ENCODE data around the gene RAB33B.

Gene RAB33B

DNA sequence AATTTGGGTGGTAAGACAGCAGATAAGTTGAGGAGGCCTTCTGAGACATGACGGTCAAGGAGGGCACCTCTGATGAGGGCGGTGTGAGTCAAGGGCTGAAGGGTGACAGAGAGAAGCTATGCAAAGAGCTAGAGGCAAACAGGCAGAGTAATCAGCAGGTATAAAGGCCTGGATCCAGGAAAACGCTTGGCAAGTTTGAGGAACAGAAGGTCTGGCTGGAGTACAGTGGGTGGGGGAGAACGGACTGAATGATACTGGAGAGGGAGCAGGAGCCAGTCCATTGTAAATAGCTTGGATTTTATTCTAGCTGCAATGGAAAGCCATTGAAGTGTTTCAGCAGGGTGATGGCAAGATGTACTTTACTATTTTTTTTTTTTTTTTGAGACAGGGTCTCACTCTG, 39.3 kb downstream of the RAB33B start:
- Histone ChIP-seq H3K27ac (ENCODE audit: low read depth, low read length) (no peak overlapping the region), H3K9me3 (ENCODE audit: control insufficient read depth, insufficient read depth, low read length) (no peaks in the 10 kb centered on the region), H3K27me3 (ENCODE audit: control insufficient read depth, low read length) (no peaks in the 10 kb centered on the region), H3K79me2 (ENCODE audit: control insufficient read depth, low read length) (no peaks in the 10 kb centered on the region), H4K20me1 (ENCODE audit: control insufficient read depth, insufficient read depth, low read depth, low read length) (no peaks in the 10 kb centered on the region), H3K4me3 (ENCODE audit: low read length) (no peak overlapping the region), H3K4me2 (ENCODE audit: low read length) (no peak overlapping the region), H3K4me1 (ENCODE audit: control insufficient read depth, low read length) (no peaks in the 10 kb centered on the region), H3K9me2 (replicated peaks; ENCODE audit: control insufficient read depth, low read length) (no peaks in the 10 kb centered on the region), H3K36me3 (ENCODE audit: control insufficient read depth, low read length) (no peaks in the 10 kb centered on the region), H3F3A (ENCODE audit: control insufficient read depth, insufficient read depth) (no peaks in the 10 kb centered on the region)
- no peak for TF ChIP-seq EZH2phosphoT487 (IDR thresholded peaks at IDR 0.05; ENCODE audit: borderline replicate concordance, low read length)

DNA sequence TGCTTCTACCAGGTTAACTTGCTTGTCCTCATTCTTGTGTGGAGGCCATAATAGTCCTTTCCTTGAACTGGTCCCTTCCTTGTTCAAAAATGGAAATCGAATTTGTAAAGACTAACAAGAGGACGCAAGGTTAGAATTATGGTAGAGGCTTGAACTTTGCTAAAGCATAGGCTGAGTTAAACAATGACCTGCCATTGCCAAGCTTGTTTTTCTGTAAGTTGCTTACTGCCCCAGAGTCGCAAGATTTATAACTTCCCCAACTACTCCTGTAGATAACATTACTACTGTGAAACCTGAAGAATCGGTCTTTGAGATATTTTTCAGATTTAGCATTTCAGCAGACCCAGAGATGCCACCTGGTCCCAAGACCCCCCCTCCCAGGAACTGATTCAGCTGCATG, 45.3 kb downstream of the RAB33B start:
- Histone ChIP-seq H3K9me2 (replicated peaks; ENCODE audit: control insufficient read depth, low read length) (no peaks in the 10 kb centered on the region), H3K4me1 (ENCODE audit: control insufficient read depth, low read length) (no peaks in the 10 kb centered on the region), H3K4me2 (ENCODE audit: low read length) (no peak overlapping the region), H3K9me3 (ENCODE audit: control insufficient read depth, insufficient read depth, low read length) (no peaks in the 10 kb centered on the region), H3K27ac (ENCODE audit: low read depth, low read length) (no peak overlapping the region), H3F3A (ENCODE audit: control insufficient read depth, insufficient read depth) (no peaks in the 10 kb centered on the region), H3K27me3 (ENCODE audit: control insufficient read depth, low read length) (no peaks in the 10 kb centered on the region), H4K20me1 (ENCODE audit: control insufficient read depth, insufficient read depth, low read depth, low read length) (no peaks in the 10 kb centered on the region), H3K79me2 (ENCODE audit: control insufficient read depth, low read length) (no peaks in the 10 kb centered on the region), H3K4me3 (ENCODE audit: low read length) (no peak overlapping the region), H3K36me3 (ENCODE audit: control insufficient read depth, low read length) (no peaks in the 10 kb centered on the region)
- TF ChIP-seq, protein P1, sequence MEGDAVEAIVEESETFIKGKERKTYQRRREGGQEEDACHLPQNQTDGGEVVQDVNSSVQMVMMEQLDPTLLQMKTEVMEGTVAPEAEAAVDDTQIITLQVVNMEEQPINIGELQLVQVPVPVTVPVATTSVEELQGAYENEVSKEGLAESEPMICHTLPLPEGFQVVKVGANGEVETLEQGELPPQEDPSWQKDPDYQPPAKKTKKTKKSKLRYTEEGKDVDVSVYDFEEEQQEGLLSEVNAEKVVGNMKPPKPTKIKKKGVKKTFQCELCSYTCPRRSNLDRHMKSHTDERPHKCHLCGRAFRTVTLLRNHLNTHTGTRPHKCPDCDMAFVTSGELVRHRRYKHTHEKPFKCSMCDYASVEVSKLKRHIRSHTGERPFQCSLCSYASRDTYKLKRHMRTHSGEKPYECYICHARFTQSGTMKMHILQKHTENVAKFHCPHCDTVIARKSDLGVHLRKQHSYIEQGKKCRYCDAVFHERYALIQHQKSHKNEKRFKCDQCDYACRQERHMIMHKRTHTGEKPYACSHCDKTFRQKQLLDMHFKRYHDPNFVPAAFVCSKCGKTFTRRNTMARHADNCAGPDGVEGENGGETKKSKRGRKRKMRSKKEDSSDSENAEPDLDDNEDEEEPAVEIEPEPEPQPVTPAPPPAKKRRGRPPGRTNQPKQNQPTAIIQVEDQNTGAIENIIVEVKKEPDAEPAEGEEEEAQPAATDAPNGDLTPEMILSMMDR (IDR thresholded peaks at IDR 0.05; ENCODE audit: low read depth, low read length, poor library complexity, severe bottlenecking) = no peak
- no peak for TF ChIP-seq EZH2phosphoT487 (IDR thresholded peaks at IDR 0.05; ENCODE audit: borderline replicate concordance, low read length)

DNA sequence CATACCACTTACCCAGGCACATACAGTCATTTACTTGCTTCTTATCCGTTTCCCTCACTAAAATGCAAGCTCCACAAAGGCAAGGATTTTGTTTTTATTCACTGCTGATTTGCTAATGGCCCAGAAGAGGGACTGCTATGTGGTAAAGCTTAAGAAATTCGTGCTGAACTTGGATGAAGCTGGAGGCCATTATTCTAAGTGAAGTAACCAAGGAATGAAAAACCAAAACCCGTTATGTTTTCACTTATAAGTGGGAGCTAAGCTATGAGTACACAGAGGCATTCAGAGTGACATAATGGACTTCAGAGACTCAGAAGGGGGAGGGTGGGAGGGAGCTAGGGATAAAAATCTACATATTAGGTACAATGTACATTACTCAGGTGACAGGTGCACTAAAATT, 47.2 kb downstream of the RAB33B start:
- no peaks in the 10 kb centered on the region for H3K79me2 ChIP-seq (ENCODE audit: control insufficient read depth, low read length)
- H4K20me1 ChIP-seq (ENCODE audit: control insufficient read depth, insufficient read depth, low read depth, low read length) = no peaks in the 10 kb centered on the region
- H3K36me3 ChIP-seq (ENCODE audit: control insufficient read depth, low read length) = peaks cover 4% of the 10 kb centered on the region; the same call in 1 of the 2 replicates
- H3K4me1 ChIP-seq (ENCODE audit: control insufficient read depth, low read length) = no peaks in the 10 kb centered on the region
- no peak overlapping the region for H3K27ac ChIP-seq (ENCODE audit: low read depth, low read length)
- no peaks in the 10 kb centered on the region for H3F3A ChIP-seq (ENCODE audit: control insufficient read depth, insufficient read depth)
- H3K27me3 ChIP-seq (ENCODE audit: control insufficient read depth, low read length) = no peaks in the 10 kb centered on the region
- H3K9me3 ChIP-seq (ENCODE audit: control insufficient read depth, insufficient read depth, low read length) = no peaks in the 10 kb centered on the region
- H3K4me2 ChIP-seq (ENCODE audit: low read length) = no peak overlapping the region
- H3K9me2 ChIP-seq (replicated peaks; ENCODE audit: control insufficient read depth, low read length) = no peaks in the 10 kb centered on the region
- TF ChIP-seq, protein P1 (IDR thresholded peaks at IDR 0.05; ENCODE audit: low read depth, low read length, poor library complexity, severe bottlenecking) = no peak
- TF ChIP-seq EZH2phosphoT487 (IDR thresholded peaks at IDR 0.05; ENCODE audit: borderline replicate concordance, low read length) = no peak
- no peak overlapping the region for H3K4me3 ChIP-seq (ENCODE audit: low read length)

DNA sequence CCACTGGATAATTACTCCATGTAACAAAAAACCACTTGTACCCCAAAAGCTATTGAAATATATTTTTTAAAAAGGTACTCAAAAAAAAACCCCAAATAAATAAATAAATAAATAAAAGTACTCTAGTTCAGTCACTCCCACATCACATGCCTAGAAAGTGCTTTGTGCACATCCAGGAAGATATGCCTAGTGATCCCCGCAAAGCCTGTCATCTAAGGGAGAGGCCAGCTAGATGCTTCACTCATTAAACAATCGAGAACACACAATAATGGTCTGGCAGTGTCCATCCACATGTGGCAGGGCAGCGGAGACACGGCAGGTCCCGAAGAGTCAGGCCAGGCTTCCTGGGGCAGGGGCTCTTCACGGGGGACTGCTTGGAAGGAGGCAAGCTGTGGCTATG, 47.6 kb downstream of the RAB33B start:
- H3F3A ChIP-seq (ENCODE audit: control insufficient read depth, insufficient read depth) = no peaks in the 10 kb centered on the region
- no peaks in the 10 kb centered on the region for H3K79me2 ChIP-seq (ENCODE audit: control insufficient read depth, low read length)
- no peaks in the 10 kb centered on the region for H3K9me3 ChIP-seq (ENCODE audit: control insufficient read depth, insufficient read depth, low read length)
- peaks cover 8% of the 10 kb centered on the region for H3K36me3 ChIP-seq (ENCODE audit: control insufficient read depth, low read length)
- H4K20me1 ChIP-seq (ENCODE audit: control insufficient read depth, insufficient read depth, low read depth, low read length) = no peaks in the 10 kb centered on the region
- no peak overlapping the region for H3K4me2 ChIP-seq (ENCODE audit: low read length)
- H3K4me1 ChIP-seq (ENCODE audit: control insufficient read depth, low read length) = no peaks in the 10 kb centered on the region
- no peaks in the 10 kb centered on the region for H3K9me2 ChIP-seq (replicated peaks; ENCODE audit: control insufficient read depth, low read length)
- H3K4me3 ChIP-seq (ENCODE audit: low read length) = no peak overlapping the region
- no peak for TF ChIP-seq EZH2phosphoT487 (IDR thresholded peaks at IDR 0.05; ENCODE audit: borderline replicate concordance, low read length)
- TF ChIP-seq, protein P1 (IDR thresholded peaks at IDR 0.05; ENCODE audit: low read depth, low read length, poor library complexity, severe bottlenecking) = no peak
- no peak overlapping the region for H3K27ac ChIP-seq (ENCODE audit: low read depth, low read length)
- no peaks in the 10 kb centered on the region for H3K27me3 ChIP-seq (ENCODE audit: control insufficient read depth, low read length)

All from DOHH2 (cell line).